ENCODE results near the gene GPR132. TPM values are rescaled to one million over a fixed set of nuclear protein-coding genes. Genes with fewer than 3 reads are reported as not detected.
A peak's percentile ranks its signal among the peaks of the same experiment; 100 is the strongest.

The GPR132 gene
- total RNA-seq, 2 donors from 2014 or later: 0.27 to 3.3 TPM

- Mint-ChIP-seq H3K4me3 (no peak overlapping the region), H3K36me3 (ENCODE audit: low read depth) (peaks cover 32% of the 10 kb centered on the region), H3K9me3 (no peaks in the 10 kb centered on the region), H3K27me3 (ENCODE audit: insufficient read depth) (no peaks in the 10 kb centered on the region), H3K4me1 (peaks cover 9% of the 10 kb centered on the region), H3K27ac (no peak overlapping the region)
- H3K4me3 ChIP-seq (ENCODE audit: low read length): no peak overlapping the region
- H3K9ac ChIP-seq (ENCODE audit: extremely low read depth, low read length, poor library complexity, severe bottlenecking): no peak overlapping the region
- H3K4me1 ChIP-seq (ENCODE audit: control insufficient read depth, insufficient read depth, low read length): peaks cover 4% of the 10 kb centered on the region
- H3K27ac ChIP-seq (ENCODE audit: low read depth, low read length): no peak overlapping the region
- no peak for DNase-seq
- no peaks in the 10 kb centered on the region for H3K27me3 ChIP-seq (ENCODE audit: control insufficient read depth, insufficient read depth, low read length, poor library complexity, severe bottlenecking)
- no peak for TF ChIP-seq CTCF (conservative IDR thresholded peaks at IDR 0.05)
- WGBS, 2 experiments (ENCODE audit: insufficient coverage in 1 of 2, insufficient read length in 1 of 2): 95% methylated on average over 4 of the region's 4 CpGs; no CpG with 5 or more reads in 1 of the 2 experiments
- no peaks in the 10 kb centered on the region for H3K9me3 ChIP-seq (ENCODE audit: control insufficient read depth, low read length)
- peaks cover 44% of the 10 kb centered on the region for H3K36me3 ChIP-seq (ENCODE audit: control insufficient read depth, insufficient read depth, low read length)
Measured at GRCh38 chr14:105010106-105010505, 55.1 kb downstream of the GPR132 start.

DNA sequence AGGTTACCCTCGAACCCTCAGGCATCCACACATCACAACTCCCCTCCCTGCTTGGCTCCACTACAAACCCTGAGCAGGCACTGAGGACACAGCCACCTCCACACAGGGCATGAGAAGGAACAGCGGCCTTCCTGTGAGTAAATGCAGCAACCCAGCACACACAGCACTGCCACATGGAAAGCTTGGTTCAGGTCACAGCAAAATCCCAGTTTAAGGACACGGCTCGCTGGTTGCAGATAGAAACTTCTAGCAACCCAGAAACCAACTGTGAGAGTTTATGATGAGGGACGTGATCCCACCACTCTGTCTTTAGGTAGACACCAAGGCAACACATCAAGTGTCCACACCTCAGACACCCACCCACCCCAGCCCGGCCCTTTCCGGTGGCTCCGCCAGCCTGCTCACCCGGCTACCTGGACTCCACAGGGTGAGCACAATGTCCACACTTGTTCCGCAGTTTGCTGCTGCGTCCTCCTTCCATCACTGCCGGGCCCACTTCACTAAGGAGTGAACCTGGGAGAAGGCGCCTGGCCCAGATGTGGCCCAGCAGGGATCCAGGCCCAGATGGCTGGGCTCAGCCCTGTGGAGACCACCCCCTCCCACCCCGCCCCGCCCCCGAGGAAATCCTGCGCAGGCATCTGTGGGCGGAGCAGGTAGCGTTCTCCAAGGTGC lies 57.5 kb downstream of the GPR132 start:
- Mint-ChIP-seq H3K36me3 (ENCODE audit: low read depth) (peaks cover 32% of the 10 kb centered on the region), H3K4me3 (no peak overlapping the region), H3K27me3 (ENCODE audit: insufficient read depth) (no peaks in the 10 kb centered on the region), H3K27ac (peak overlapping the region; percentile 68), H3K4me1 (no peaks in the 10 kb centered on the region), H3K9me3 (no peaks in the 10 kb centered on the region)
- peak overlapping the region; percentile 32 for H3K27ac ChIP-seq (ENCODE audit: low read depth, low read length)
- no peaks in the 10 kb centered on the region for H3K4me1 ChIP-seq (ENCODE audit: control insufficient read depth, insufficient read depth, low read length)
- TF ChIP-seq CTCF (conservative IDR thresholded peaks at IDR 0.05): no peak
- no peak overlapping the region for H3K4me3 ChIP-seq (ENCODE audit: low read length)
- no peaks in the 10 kb centered on the region for H3K27me3 ChIP-seq (ENCODE audit: control insufficient read depth, insufficient read depth, low read length, poor library complexity, severe bottlenecking)
- peaks cover 40% of the 10 kb centered on the region for H3K36me3 ChIP-seq (ENCODE audit: control insufficient read depth, insufficient read depth, low read length)
- 94 to 98% methylated on average over 10 to 19 of the region's 19 CpGs for WGBS, 2 experiments (ENCODE audit: insufficient coverage in 1 of 2, insufficient read length in 1 of 2)
- no peaks in the 10 kb centered on the region for H3K9me3 ChIP-seq (ENCODE audit: control insufficient read depth, low read length)
- H3K9ac ChIP-seq (ENCODE audit: extremely low read depth, low read length, poor library complexity, severe bottlenecking): no peak overlapping the region
- no peak for DNase-seq

- WGBS, 2 experiments (ENCODE audit: insufficient coverage in 1 of 2, insufficient read length in 1 of 2): 92% methylated on average over 18 to 21 of the region's 21 CpGs
- Mint-ChIP-seq H3K27ac (peak overlapping the region; percentile 68), H3K4me1 (no peaks in the 10 kb centered on the region), H3K9me3 (no peaks in the 10 kb centered on the region), H3K27me3 (ENCODE audit: insufficient read depth) (no peaks in the 10 kb centered on the region), H3K4me3 (no peak overlapping the region), H3K36me3 (ENCODE audit: low read depth) (peaks cover 27% of the 10 kb centered on the region)
- no peaks in the 10 kb centered on the region for H3K4me1 ChIP-seq (ENCODE audit: control insufficient read depth, insufficient read depth, low read length)
- DNase-seq: no peak
- H3K4me3 ChIP-seq (ENCODE audit: low read length): no peak overlapping the region
- no peak for TF ChIP-seq CTCF (conservative IDR thresholded peaks at IDR 0.05)
- no peaks in the 10 kb centered on the region for H3K9me3 ChIP-seq (ENCODE audit: control insufficient read depth, low read length)
- peaks cover 35% of the 10 kb centered on the region for H3K36me3 ChIP-seq (ENCODE audit: control insufficient read depth, insufficient read depth, low read length)
- H3K9ac ChIP-seq (ENCODE audit: extremely low read depth, low read length, poor library complexity, severe bottlenecking): no peak overlapping the region
- H3K27ac ChIP-seq (ENCODE audit: low read depth, low read length): peak overlapping the region; percentile 32
- H3K27me3 ChIP-seq (ENCODE audit: control insufficient read depth, insufficient read depth, low read length, poor library complexity, severe bottlenecking): no peaks in the 10 kb centered on the region
Measured at GRCh38 chr14:105006831-105007592, 58.2 kb downstream of the GPR132 start.
